COLO829 (cell line): ENCODE measurements around the gene VN1R2.
A peak's percentile ranks its signal among the peaks of the same experiment; 100 is the strongest.
"Not testable (repeated sequence)": the region's sequence is repeated elsewhere in the genome, so short reads cannot be mapped to it uniquely, and the experiment has no call there.

ENCODE experiments used
- DNase-seq: peaks from one replicate; pipeline ENCODE4 v3.0.0; 2012; ENCODE audit warnings: low spot score

Gene VN1R2

DNA sequence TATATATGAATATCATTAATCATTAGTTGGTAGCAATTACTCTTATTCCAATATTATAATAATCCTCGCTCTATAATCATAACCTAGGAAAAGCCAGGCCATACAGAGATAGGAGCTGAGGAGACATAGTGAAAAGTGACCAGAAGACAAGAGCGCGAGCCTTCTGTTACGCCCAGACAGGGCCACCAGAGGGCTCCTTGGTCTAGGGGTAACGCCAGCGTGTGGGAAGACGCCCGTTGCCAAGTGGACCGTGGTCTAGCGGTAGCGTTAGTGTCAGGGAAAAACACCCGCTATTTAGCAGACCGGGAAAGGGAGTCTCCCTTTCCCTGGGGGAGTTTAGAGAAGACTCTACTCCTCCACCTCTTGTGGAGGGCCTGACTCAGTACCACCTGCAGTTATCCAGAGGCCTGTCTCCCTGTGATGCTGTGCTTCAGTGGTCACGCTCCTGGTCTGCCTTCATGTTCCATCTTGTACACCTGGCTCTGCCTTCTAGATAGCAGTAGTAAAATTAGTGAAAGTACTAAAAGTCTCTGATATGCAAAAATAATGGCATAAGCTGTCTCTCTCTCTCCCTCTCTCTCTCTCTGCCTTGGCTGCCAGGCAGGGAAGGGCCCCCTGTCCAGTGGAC is at the start of gene VN1R2:
Gene VN1R2 (plus strand): TSS at position 578 of the 628 bp plus-strand sequence. CDS start 84 bp downstream, outside the sequence.
- not testable (repeated sequence) for DNase-seq

DNA sequence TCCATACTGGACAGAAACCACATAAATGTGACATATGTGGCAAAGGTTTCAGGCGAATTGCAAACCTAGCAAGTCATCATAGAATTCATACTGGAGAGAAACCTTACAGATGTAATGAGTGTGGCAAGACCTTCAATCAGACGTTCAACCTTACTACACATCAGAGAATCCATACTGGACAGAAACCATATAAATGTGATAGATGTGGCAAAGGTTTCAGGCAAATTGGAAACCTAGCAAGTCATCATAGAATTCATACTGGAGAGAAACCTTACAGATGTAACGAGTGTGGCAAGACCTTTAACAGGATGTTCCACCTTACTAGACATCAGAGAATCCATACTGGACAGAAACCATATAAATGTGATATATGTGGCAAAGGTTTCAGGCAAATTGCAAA is 46.5 kb upstream of the VN1R2 start:
- DNase-seq = not testable (repeated sequence)

DNA sequence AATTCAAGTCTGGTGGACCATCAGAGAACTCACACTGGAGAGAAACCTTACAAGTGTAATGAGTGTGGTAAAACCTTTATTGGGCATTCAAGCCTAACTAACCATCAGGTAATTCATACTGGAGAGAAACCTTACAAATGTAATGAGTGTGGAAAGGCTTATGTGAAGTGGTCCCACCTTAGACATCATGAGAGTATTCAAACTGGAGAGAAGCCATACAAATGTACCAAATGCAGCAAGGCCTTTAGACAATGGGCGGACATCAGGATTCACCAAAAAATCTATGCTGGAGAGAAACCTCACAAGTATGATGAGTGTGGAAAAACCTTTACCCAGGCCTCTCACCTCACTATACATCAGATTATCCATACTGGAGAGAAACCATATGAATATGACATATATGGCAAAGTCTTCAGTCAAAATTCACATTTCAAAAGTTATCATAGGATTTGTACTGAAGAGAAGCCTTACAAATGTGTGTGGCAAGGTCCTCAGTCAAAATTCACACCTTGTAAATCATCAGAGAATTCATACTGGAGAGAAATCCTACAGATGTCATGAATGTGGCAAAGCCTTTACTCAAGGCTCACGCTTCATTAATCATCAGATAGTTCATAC is 45.3 kb upstream of the VN1R2 start:
- DNase-seq = no peak

GRCh38 chr19:53222716-53223115 is 35.4 kb upstream of the VN1R2 start:
- not testable (repeated sequence) for DNase-seq

GRCh38 chr19:53224606-53225005 is 33.5 kb upstream of the VN1R2 start:
- no peak for DNase-seq

GRCh38 chr19:53237114-53237777 is 20.8 kb upstream of the VN1R2 start:
- DNase-seq = no peak

GRCh38 chr19:53246498-53246897 is 11.6 kb upstream of the VN1R2 start:
- DNase-seq = no peak

DNA sequence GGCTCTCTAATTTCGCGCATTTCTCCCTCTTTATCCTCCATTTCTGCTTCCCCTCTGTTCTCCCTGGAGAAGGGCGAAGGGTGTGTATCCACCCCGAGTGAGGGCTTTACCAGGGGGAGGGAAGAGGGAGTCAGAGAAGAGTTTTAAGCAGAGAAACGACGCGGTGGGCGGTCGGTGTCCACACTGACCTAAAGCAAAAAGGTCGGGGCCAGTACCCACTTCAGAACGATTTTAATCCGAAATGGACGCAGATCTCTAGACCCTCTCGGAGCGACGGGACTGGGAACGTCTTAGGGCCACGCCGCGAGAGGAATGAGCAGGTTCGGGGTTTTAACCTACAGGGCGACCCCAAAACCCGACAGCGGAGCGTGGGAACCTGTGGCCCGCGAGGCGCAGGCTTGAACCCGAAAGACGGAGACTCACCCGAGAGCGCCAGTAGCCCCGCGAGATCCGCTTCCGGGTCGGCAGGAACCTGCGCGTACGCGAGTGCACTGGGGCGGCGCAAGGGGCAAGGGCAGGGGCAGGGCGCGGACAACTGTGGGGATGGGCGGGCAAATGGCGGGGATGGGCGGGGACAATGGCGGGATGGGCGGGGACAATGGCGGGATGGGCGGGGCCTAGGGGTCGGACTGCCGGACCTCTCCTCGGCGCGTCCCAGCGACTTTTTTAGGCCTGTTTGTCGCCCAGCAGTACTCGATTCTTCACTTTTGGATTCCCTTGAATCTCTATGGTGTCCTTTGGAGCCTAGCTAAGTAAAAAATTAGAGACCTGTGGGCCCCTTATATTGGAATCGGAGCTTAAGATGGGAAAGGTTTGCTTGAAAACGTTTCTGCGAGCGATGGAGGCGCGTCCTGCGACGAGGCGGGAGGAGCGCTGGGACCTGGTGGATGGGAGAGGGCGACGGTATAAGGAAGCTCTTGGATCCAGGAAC is 3.4 kb upstream of the VN1R2 start, which contains the start of gene ZNF677:
Gene ZNF677 (minus strand): TSS at position 463 of the 931 bp plus-strand sequence. CDS start 3,323 bp downstream, outside the sequence.
- peak; percentile 65 for DNase-seq

DNA sequence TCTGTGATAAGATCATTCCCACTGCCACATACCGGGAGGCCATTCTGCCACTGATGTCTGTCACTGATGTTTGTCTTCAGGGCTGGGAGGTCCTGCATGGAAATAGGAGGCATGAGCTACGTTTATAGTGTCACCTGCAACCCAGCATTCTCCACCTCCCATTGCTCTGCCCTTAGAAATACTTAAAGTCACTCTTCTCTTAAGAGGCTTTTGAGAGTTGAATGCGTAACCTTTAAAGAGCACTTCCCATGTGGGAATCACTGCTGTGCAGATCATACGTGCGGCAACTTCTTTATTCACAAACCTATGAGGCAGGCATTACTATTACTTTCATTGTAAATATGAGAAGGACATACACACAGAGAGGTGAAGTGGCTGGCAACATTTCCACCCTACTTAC is 9.5 kb downstream of the VN1R2 start, which contains the start of gene VN1R4:
Gene VN1R4 (minus strand): TSS at position 101 of the 400 bp plus-strand sequence. CDS start 58 bp downstream, at position 43.
- DNase-seq = not testable (repeated sequence)

DNA sequence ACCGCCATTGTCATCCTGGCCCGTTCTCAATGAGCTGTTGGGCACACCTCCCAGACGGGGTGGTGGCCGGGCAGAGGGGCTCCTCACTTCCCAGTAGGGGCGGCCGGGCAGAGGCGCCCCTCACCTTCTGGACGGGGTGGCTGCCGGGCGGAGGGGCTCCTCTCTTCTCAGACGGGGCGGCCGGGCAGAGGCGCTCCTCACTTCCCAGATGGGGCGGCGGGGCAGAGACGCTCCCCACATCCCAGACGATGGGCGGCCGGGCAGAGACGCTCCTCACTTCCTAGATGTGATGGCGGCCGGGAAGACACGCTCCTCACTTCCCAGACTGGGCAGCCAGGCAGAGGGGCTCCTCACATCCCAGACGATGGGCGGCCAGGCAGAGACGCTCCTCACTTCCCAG is 11.8 kb downstream of the VN1R2 start:
- not testable (repeated sequence) for DNase-seq

DNA sequence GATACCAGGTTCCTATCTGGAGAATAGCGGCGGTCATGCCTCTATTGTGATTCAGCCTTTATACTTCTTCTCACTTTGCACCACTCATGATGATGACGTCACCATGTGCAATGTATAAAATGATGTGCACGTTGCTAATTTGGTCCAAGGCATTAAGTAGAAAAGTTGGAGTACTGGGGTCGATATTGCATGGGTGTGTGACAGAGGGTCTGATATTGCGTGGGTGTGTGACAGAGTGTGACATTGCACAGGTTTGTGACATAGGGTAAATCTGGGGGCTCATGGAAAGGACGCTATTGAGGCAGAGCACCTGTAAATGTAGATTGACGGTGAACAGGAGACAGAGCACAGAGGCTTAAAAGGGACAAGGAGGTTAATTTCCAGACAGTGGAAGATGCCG is 14.0 kb downstream of the VN1R2 start:
- no peak for DNase-seq

- no peak for DNase-seq
Measured at GRCh38 chr19:53275480-53275879, 17.4 kb downstream of the VN1R2 start.

DNA sequence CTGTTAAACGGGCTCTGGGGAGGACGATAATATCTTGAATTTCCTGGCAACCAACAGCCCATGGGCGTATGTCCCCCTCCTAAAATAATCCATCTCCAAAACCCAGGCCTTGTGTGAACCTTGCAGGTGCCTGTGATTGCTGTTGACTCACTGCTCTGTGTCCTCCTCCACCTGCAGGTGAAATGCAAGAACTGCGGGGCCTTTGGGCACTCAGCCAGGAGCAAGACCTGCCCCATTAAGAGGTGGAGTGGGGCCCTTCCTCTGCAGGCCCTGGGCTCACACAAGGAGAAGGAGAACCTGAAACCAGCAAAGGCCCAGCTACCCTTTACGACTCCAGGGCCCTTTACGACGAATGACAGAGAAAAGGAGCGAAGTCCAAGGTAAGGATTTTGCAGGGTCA is 23.9 kb downstream of the VN1R2 start:
- not testable (repeated sequence) for DNase-seq

GRCh38 chr19:53285087-53285486 is 27.0 kb downstream of the VN1R2 start:
- no peak for DNase-seq

- no peak for DNase-seq
Measured at GRCh38 chr19:53290758-53291549, 32.9 kb downstream of the VN1R2 start.

- no peak for DNase-seq
Measured at GRCh38 chr19:53294786-53295441, 36.8 kb downstream of the VN1R2 start.

- not testable (repeated sequence) for DNase-seq
Measured at GRCh38 chr19:53301341-53301740, 43.2 kb downstream of the VN1R2 start.

- DNase-seq = peak; percentile 3
Measured at GRCh38 chr19:53308339-53308811, 50.3 kb downstream of the VN1R2 start.
